Activated T-cell treated with anti-CD3 and anti-CD28 coated beads, Interleukin-2, amount 50 U/mL, for 24 hours (primary cell): ENCODE measurements around the gene HCLS1.
"Not testable (repeated sequence)": the region's sequence is repeated elsewhere in the genome, so short reads cannot be mapped to it uniquely, and the experiment has no call there.

ENCODE experiments used
- DNase-seq: peaks from one replicate; pipeline ENCODE4 v3.0.0-alpha.2; 2020
- H3K27ac Mint-ChIP-seq: 2 replicates; pipeline ENCODE4 v1.8.0; 2020; ENCODE audit warnings: mild to moderate bottlenecking, mixed read lengths
- H3K27me3 Mint-ChIP-seq: 2 replicates; pipeline ENCODE4 v1.8.0; 2020; ENCODE audit warnings: mixed read lengths
- H3K36me3 Mint-ChIP-seq: 2 replicates; pipeline ENCODE4 v1.8.0; 2020; ENCODE audit warnings: low read depth, mixed read lengths
- H3K4me1 Mint-ChIP-seq: 2 replicates; pipeline ENCODE4 v1.8.0; 2020; ENCODE audit warnings: low read depth, mixed read lengths
- H3K4me3 Mint-ChIP-seq: 2 replicates; pipeline ENCODE4 v1.8.0; 2020; ENCODE audit warnings: mild to moderate bottlenecking, moderate library complexity, mixed read lengths
- H3K9me3 Mint-ChIP-seq: 2 replicates; pipeline ENCODE4 v1.8.0; 2020; ENCODE audit warnings: mixed read lengths

The HCLS1 gene

GRCh38 chr3:121660356-121661171 lies at the start of gene HCLS1:
Gene HCLS1 (minus strand): TSS chr3:121660903. CDS start chr3:121658347, 2,556 bp downstream.
- H3K4me1 Mint-ChIP-seq = peaks cover 52% of the 10 kb centered on the region

GRCh38 chr3:121710347-121710746 lies 49.6 kb upstream of the HCLS1 start:
- Mint-ChIP-seq H3K27ac (no peak overlapping the region), H3K4me3 (no peak overlapping the region), H3K4me1 (peaks cover 5% of the 10 kb centered on the region), H3K9me3 (no peaks in the 10 kb centered on the region), H3K36me3 (peaks cover 71% of the 10 kb centered on the region), H3K27me3 (no peaks in the 10 kb centered on the region)
- no peak for DNase-seq

More at GRCh38 chr3:121660356-121661171, at the start of gene HCLS1:
- H3K9me3 Mint-ChIP-seq = peaks cover 5% of the 10 kb centered on the region
- peak within 1 kb of the TSS; percentile 95 for H3K4me3 Mint-ChIP-seq
- H3K27me3 Mint-ChIP-seq = no peaks in the 10 kb centered on the region
- H3K36me3 Mint-ChIP-seq = peaks cover 89% of the 10 kb centered on the region
- peak within 1 kb of the TSS; percentile 99 for H3K27ac Mint-ChIP-seq
- peak; percentile 85 for DNase-seq

GRCh38 chr3:121707531-121708273 lies 47.0 kb upstream of the HCLS1 start:
- DNase-seq = no peak
- Mint-ChIP-seq H3K9me3 (no peaks in the 10 kb centered on the region), H3K4me3 (no peak overlapping the region), H3K36me3 (peaks cover 62% of the 10 kb centered on the region), H3K27ac (no peak overlapping the region), H3K4me1 (peaks cover 5% of the 10 kb centered on the region), H3K27me3 (no peaks in the 10 kb centered on the region)

- Mint-ChIP-seq H3K27ac (no peak overlapping the region), H3K4me3 (no peak overlapping the region), H3K36me3 (peaks cover 72% of the 10 kb centered on the region), H3K9me3 (no peaks in the 10 kb centered on the region), H3K4me1 (peaks cover 3% of the 10 kb centered on the region), H3K27me3 (no peaks in the 10 kb centered on the region)
- DNase-seq = no peak
Observed at GRCh38 chr3:121705541-121705940, 44.8 kb upstream of the HCLS1 start.

- no peak overlapping the region for H3K27ac Mint-ChIP-seq
- H3K27me3 Mint-ChIP-seq = no peaks in the 10 kb centered on the region
- H3K9me3 Mint-ChIP-seq = no peaks in the 10 kb centered on the region
- no peak for DNase-seq
- H3K36me3 Mint-ChIP-seq = peaks cover 70% of the 10 kb centered on the region
- no peaks in the 10 kb centered on the region for H3K4me1 Mint-ChIP-seq
- no peak overlapping the region for H3K4me3 Mint-ChIP-seq
Observed at GRCh38 chr3:121703973-121704372, 43.3 kb upstream of the HCLS1 start.

GRCh38 chr3:121698901-121699300 lies 38.2 kb upstream of the HCLS1 start:
- Mint-ChIP-seq H3K9me3 (no peaks in the 10 kb centered on the region), H3K4me3 (no peak overlapping the region), H3K36me3 (peaks cover 36% of the 10 kb centered on the region), H3K27me3 (no peaks in the 10 kb centered on the region), H3K4me1 (no peaks in the 10 kb centered on the region), H3K27ac (no peak overlapping the region)
- DNase-seq = no peak

GRCh38 chr3:121698476-121698875 lies 37.8 kb upstream of the HCLS1 start:
- Mint-ChIP-seq H3K4me3 (no peak overlapping the region), H3K27ac (no peak overlapping the region), H3K27me3 (no peaks in the 10 kb centered on the region), H3K36me3 (peaks cover 32% of the 10 kb centered on the region), H3K9me3 (no peaks in the 10 kb centered on the region), H3K4me1 (no peaks in the 10 kb centered on the region)
- no peak for DNase-seq

- Mint-ChIP-seq H3K36me3 (peaks cover 32% of the 10 kb centered on the region), H3K9me3 (no peaks in the 10 kb centered on the region), H3K27me3 (no peaks in the 10 kb centered on the region), H3K4me1 (peaks cover 5% of the 10 kb centered on the region), H3K4me3 (no peak overlapping the region), H3K27ac (no peak overlapping the region)
- DNase-seq = no peak
Observed at GRCh38 chr3:121696186-121696585, 35.5 kb upstream of the HCLS1 start.

GRCh38 chr3:121692010-121692699 lies 31.5 kb upstream of the HCLS1 start:
- Mint-ChIP-seq H3K36me3 (peaks cover 47% of the 10 kb centered on the region), H3K4me3 (no peak overlapping the region), H3K9me3 (no peaks in the 10 kb centered on the region), H3K27ac (no peak overlapping the region), H3K4me1 (peaks cover 10% of the 10 kb centered on the region), H3K27me3 (no peaks in the 10 kb centered on the region)
- DNase-seq = no peak

GRCh38 chr3:121690777-121691405 lies 30.2 kb upstream of the HCLS1 start:
- H3K36me3 Mint-ChIP-seq = peaks cover 59% of the 10 kb centered on the region

GRCh38 chr3:121688747-121689146 lies 28.0 kb upstream of the HCLS1 start:
- H3K27me3 Mint-ChIP-seq, DNase-seq, H3K9me3 Mint-ChIP-seq, H3K4me3 Mint-ChIP-seq, H3K27ac Mint-ChIP-seq: not testable (repeated sequence)
- H3K4me1 Mint-ChIP-seq = peaks cover 10% of the 10 kb centered on the region
- peaks cover 71% of the 10 kb centered on the region for H3K36me3 Mint-ChIP-seq

More at GRCh38 chr3:121690777-121691405, 30.2 kb upstream of the HCLS1 start:
- H3K27ac Mint-ChIP-seq = peak overlapping the region; percentile 23
- no peak overlapping the region for H3K4me3 Mint-ChIP-seq
- peaks cover 10% of the 10 kb centered on the region for H3K4me1 Mint-ChIP-seq
- no peaks in the 10 kb centered on the region for H3K9me3 Mint-ChIP-seq
- no peak for DNase-seq
- no peaks in the 10 kb centered on the region for H3K27me3 Mint-ChIP-seq

GRCh38 chr3:121681792-121682191 lies 21.1 kb upstream of the HCLS1 start:
- peaks cover 10% of the 10 kb centered on the region for H3K9me3 Mint-ChIP-seq
- peaks cover 83% of the 10 kb centered on the region for H3K36me3 Mint-ChIP-seq
- no peaks in the 10 kb centered on the region for H3K27me3 Mint-ChIP-seq
- no peak overlapping the region for H3K4me3 Mint-ChIP-seq
- no peak overlapping the region for H3K27ac Mint-ChIP-seq
- no peak for DNase-seq
- H3K4me1 Mint-ChIP-seq = no peaks in the 10 kb centered on the region

GRCh38 chr3:121677141-121677540 lies 16.4 kb upstream of the HCLS1 start:
- Mint-ChIP-seq H3K27me3 (no peaks in the 10 kb centered on the region), H3K27ac (no peak overlapping the region), H3K9me3 (no peaks in the 10 kb centered on the region), H3K36me3 (peaks cover 86% of the 10 kb centered on the region), H3K4me3 (no peak overlapping the region), H3K4me1 (no peaks in the 10 kb centered on the region)
- no peak for DNase-seq

- H3K27ac Mint-ChIP-seq = no peak overlapping the region
- no peaks in the 10 kb centered on the region for H3K4me1 Mint-ChIP-seq
- H3K27me3 Mint-ChIP-seq = no peaks in the 10 kb centered on the region
- H3K4me3 Mint-ChIP-seq = no peak overlapping the region
- no peak for DNase-seq
- no peaks in the 10 kb centered on the region for H3K9me3 Mint-ChIP-seq
- peaks cover 78% of the 10 kb centered on the region for H3K36me3 Mint-ChIP-seq
Observed at GRCh38 chr3:121670676-121671075, 10.0 kb upstream of the HCLS1 start.
